GM19099 (cell line): ENCODE data around the gene NDUFA7.
A peak's percentile ranks its signal among the peaks of the same experiment; 100 is the strongest.

Experiments
- POLR2A ChIP-seq: IDR thresholded peaks from 3 replicates; pipeline ENCODE4 v1.6.1; 2011; ENCODE audit warnings: low read depth; ENCODE audit not compliant: insufficient read length; ENCODE audit errors: extremely low read depth

NDUFA7 gene

DNA sequence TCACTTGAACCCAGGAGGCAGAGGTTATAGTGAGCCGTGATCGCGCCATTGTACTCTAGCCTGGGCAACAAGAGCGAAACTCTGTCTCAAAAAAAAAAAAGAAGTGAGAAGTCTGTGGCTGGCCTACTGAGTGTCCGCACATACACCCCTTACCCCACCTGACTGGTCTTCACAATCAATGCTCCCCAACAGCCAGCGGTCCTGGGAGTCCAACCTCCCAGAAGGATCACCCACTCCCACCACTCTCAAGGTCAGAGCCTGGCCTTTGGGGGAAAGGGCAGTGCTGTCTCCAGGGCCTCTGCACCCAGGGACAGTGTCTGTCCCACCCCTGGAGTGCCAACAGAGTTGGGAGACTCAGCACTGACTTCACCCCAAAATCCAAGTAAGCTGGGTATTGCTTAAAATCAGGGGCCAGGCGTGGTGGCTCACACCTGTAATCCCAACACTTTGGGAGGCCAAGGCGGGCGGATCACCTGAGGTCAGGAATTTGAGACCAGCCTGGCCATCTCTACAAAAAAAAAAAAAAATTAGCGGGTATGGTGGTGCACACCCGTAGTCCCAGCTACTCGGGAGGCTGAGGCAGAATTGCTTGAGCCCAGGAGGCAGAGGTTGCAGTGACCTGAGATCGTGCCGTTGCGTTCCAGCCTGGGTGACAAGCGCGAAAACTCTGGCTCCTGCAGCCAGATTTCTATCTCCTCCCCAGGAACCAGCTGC is 10.7 kb downstream of the NDUFA7 start:
- TF ChIP-seq POLR2A: no peak

- no peak for TF ChIP-seq POLR2A
Observed at GRCh38 chr19:8308891-8309291, 12.3 kb downstream of the NDUFA7 start.

DNA sequence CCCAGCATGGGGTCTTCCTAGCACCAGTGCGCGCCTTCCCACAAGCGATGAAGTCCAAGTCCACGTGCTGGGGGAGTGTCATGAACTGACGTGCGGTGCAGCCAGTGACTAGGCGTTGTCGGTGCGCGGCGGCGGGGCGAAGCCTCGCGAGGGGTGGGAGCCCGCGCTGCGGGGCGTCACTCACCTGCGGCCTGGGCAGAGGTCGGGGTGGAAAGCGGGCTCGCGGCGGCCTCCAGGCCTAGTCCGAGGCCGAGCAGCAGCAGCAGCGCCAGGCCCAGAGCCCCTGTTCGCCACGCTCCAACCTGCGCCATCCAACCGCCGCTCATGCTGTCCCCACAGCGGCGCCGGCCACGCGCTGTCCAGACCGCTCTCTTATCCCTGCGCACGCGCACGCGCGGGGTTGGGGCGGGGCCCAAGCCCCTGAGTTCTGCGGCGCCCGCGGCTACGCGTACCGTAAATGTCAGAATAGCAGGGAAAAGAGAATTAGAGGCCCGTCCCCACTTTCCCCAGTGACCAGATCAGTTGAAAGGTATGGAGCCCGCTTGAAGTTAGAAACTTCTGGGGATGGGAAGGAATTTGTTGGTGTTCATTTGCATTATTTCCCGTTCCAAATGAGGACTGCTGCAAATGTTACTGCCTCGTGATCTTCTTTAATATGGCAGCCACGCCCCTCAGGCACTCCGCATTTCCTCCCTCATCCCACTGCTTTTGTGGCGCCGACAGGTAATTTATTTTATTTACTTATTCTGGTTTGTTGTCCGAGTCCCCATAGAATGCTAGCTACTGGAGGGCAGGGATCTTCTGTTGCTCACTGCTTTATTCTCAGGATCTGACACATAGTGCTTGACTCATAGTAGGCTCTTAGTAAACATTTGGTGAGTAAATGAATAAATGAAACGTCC is 13.0 kb downstream of the NDUFA7 start, which contains the start of gene CD320:
CD320 (minus strand) TSS at position 394 of the 902 bp plus-strand sequence; CDS start at position 326, 68 bp downstream.
- peak; percentile 82 for TF ChIP-seq POLR2A

- TF ChIP-seq POLR2A: no peak
Observed at GRCh38 chr19:8307400-8307964, 13.7 kb downstream of the NDUFA7 start.

DNA sequence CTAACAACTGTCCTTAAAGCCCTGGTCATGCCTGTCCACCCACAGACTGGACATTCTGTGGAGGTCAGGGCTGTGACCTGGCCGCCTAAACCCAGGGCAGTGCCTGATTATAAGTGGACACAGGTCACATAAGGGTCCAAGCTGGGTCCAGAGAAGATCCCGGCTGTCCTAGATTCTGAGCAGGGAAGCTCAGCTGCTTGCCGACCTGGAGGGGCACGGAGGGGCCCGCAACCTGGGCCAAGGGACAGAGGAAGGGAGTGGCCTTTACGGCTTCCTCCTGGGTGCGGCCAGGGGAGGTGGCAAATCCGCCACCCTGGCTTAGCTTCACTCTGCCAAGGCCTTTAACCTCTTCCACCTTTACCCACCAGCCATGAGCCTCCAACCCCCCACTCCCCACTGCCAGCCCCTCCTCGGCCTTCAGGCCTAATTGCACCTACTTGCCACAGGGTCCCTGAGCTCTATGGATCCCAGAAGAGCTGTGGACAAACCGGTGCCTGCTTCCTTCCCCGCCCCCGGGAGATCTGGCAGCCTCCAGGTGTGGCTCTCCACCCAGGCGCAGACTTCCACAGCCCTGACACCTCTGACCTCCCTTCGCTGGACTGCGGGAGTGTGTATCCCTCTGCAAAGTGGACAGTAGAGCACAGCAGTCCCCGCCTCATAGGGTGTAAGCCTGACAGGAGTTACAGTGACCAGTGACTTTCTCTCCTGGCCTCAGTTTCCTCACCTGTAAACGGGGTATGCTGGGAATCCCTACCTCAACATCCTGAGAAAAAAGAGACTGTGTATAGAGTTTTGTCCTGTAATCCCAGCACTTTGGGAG is 14.7 kb downstream of the NDUFA7 start:
- TF ChIP-seq POLR2A: no peak

- no peak for TF ChIP-seq POLR2A
Observed at GRCh38 chr19:8305798-8306197, 15.4 kb downstream of the NDUFA7 start.

- TF ChIP-seq POLR2A: no peak
Observed at GRCh38 chr19:8304841-8305621, 16.1 kb downstream of the NDUFA7 start.

DNA sequence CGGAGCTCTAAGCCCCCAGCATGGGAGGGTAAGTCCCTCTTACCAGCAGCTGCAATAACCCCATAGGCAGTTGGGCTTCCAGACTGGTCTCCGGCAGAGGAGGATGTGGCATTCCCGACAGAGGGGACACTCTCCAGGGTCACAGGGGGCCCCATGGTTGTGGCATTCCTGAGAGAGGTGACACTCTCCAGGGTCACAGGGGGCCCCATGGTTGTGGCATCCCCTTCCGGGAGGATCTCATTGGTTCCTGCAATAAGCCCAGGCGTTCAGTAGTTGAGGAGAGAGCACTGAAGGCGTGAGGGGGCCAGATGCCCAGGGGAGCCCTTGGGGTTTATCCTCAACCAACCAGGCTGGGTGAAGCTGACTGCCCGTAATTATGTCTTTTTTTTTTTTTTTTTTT is 18.4 kb downstream of the NDUFA7 start:
- TF ChIP-seq POLR2A: no peak

DNA sequence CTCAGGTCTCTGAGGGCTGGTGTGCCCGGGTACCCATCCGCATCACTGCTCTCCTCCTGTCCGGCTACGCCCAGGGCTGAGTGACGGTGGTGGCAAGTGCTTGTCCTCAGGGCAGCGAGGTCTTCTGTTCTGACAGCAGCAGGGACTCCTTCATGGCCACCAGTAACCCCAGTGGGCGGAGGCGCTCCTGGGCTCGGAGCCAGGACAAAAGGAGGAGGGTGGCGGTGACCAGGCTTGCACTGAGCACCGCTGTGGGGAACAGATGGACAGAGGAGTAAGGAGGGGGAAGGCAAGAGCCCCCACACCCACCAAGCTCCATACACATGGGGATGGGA is 18.9 kb downstream of the NDUFA7 start:
- no peak for TF ChIP-seq POLR2A

- no peak for TF ChIP-seq POLR2A
Observed at GRCh38 chr19:8269724-8270123, 51.5 kb downstream of the NDUFA7 start.

GRCh38 chr19:8265872-8266271 is 55.3 kb downstream of the NDUFA7 start:
- no peak for TF ChIP-seq POLR2A

GRCh38 chr19:8262431-8262830 is 58.7 kb downstream of the NDUFA7 start:
- TF ChIP-seq POLR2A: no peak

DNA sequence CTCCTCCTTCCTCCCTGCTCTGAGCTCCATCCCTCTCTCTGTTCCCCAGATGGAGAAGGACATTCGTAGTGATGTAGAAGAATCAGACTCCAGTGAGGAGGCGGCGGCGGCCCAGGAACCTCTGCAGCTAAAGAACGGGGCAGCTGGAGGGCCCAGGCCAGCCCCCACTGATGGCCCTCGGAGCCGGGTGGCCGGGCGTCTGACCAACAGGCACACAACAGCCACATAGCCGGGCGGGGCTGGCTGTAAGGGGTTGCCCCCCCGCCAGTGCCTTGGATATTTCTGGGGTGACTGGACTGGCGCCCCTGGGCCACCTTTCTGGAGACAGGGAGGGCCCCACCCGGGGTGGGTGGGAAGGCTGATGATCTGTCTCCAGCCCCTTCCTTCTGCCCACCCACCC is 59.3 kb downstream of the NDUFA7 start:
- no peak for TF ChIP-seq POLR2A

DNA sequence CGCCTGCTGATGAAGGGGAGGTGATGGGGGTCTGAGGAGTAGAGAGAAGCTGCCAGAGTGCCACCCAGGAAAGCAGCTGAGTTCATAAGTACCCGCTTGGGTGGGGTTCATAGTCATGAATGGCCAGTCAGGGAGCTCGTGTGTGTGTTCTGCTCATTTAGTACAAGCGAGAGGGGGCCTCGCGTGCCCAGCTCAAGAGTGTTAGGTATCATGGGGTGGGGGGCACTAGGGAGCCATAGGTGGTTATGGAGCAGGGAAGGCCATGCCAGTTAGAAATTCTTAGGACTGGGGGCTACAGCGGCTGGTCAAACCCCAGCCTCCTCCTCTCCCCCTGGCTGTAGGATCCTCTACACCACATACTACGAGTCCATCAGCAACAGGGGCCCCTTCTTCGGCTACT is 59.8 kb downstream of the NDUFA7 start:
- no peak for TF ChIP-seq POLR2A
